ACC112 (cell line): ENCODE results near the gene OR2AG2.

ENCODE experiments used
- H2AFZ ChIP-seq: fragments of 200-600 bp; sonication (generic); one replicate; pipeline ENCODE4 v1.6.0; 2017; ENCODE audit warnings: antibody characterized with exemption, low read length; ENCODE audit not compliant: unreplicated experiment
- H3K27ac ChIP-seq: fragments of 200-600 bp; sonication (generic); 2 replicates; pipeline ENCODE4 v1.5.1; 2014; ENCODE audit warnings: low read depth, mild to moderate bottlenecking, antibody characterized with exemption, low read length, moderate library complexity
- H3K27me3 ChIP-seq: fragments of 200-600 bp; sonication (generic); 2 replicates; pipeline ENCODE4 v1.6.1; 2014; ENCODE audit warnings: mild to moderate bottlenecking, antibody characterized with exemption, low read length, moderate library complexity, mixed read lengths; ENCODE audit not compliant: insufficient read depth
- H3K36me3 ChIP-seq: fragments of 200-600 bp; sonication (generic); 2 replicates; pipeline ENCODE4 v1.6.1; 2016; ENCODE audit warnings: mild to moderate bottlenecking, antibody characterized with exemption, low read length, moderate library complexity, mixed read lengths; ENCODE audit not compliant: insufficient read depth
- H3K4me1 ChIP-seq: fragments of 200-600 bp; sonication (generic); one replicate; pipeline ENCODE4 v1.6.1; 2016; ENCODE audit warnings: low read length, mixed read lengths; ENCODE audit not compliant: insufficient read depth, unreplicated experiment, control insufficient read depth
- H3K4me3 ChIP-seq: fragments of 200-600 bp; sonication (generic); 2 replicates; pipeline ENCODE4 v1.5.1; 2014; ENCODE audit warnings: mild to moderate bottlenecking, low read depth, low read length
- H3K79me2 ChIP-seq: fragments of 200-600 bp; sonication (generic); one replicate; pipeline ENCODE4 v1.6.0; 2016; ENCODE audit warnings: low read length; ENCODE audit not compliant: control insufficient read depth, unreplicated experiment, insufficient read depth

OR2AG2 gene

GRCh38 chr11:6719576-6719975, 52.2 kb downstream of the OR2AG2 start:
- no peaks in the 10 kb centered on the region for H3K36me3 ChIP-seq
- no peak overlapping the region for H3K27ac ChIP-seq
- no peak overlapping the region for H3K4me3 ChIP-seq
- H3K27me3 ChIP-seq: peaks cover 98% of the 10 kb centered on the region
- no peak overlapping the region for H2AFZ ChIP-seq
- no peaks in the 10 kb centered on the region for H3K4me1 ChIP-seq
- H3K79me2 ChIP-seq: no peaks in the 10 kb centered on the region

GRCh38 chr11:6717426-6717825, 54.4 kb downstream of the OR2AG2 start:
- Histone ChIP-seq H3K4me1 (no peaks in the 10 kb centered on the region), H3K27ac (no peak overlapping the region), H3K27me3 (peaks cover 80% of the 10 kb centered on the region), H3K36me3 (no peaks in the 10 kb centered on the region), H3K4me3 (no peak overlapping the region), H3K79me2 (no peaks in the 10 kb centered on the region), H2AFZ (no peak overlapping the region)
